Measurements from ENCODE around the gene VAT1L. TPM values are rescaled to one million over a fixed set of nuclear protein-coding genes. Genes with fewer than 3 reads are reported as not detected.

Gene VAT1L
- total RNA-seq, 1 experiment from 2014 or later, result not detected

DNA sequence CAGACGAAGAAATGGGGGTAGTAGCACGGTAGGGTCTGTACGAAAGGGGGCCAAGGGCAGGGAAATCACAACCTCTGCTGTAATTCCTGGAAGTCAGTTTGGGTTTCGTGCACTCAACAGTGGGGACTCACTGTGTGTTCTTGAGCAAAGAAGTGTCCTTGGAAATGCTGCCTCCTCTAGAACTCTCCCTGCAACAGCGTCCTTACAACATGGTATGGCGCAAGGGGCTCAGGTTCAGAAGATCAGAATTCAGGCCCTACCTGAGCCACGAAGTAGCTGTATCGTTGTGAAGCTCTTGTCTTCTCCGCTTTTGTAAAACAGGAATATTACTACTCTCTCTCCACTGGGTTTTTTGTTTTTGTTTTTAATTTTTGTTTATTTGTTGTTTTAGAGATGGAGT lies 127.7 kb downstream of the VAT1L start:
- H3K27ac Mint-ChIP-seq (ENCODE audit: unreplicated experiment), result no peak overlapping the region
- intact Hi-C loops (cut with micrococcal nuclease; ENCODE audit: unreplicated experiment), result no loop called here
- H3K4me1 Mint-ChIP-seq (ENCODE audit: low read depth, unreplicated experiment), result no peaks in the 10 kb centered on the region
- no peak for DNase-seq
- H3K9me3 Mint-ChIP-seq (ENCODE audit: low read depth, unreplicated experiment), result no peaks in the 10 kb centered on the region
- H3K27me3 Mint-ChIP-seq (ENCODE audit: unreplicated experiment), result peaks cover 46% of the 10 kb centered on the region
- no TSS peak for BruUV-seq (replicated peaks)
- TF ChIP-seq CTCF (IDR thresholded peaks at IDR 0.05; ENCODE audit: unreplicated experiment), result no peak
- CTCF ChIA-PET, result no interaction called here
- H3K36me3 Mint-ChIP-seq (ENCODE audit: insufficient read depth, unreplicated experiment), result no peaks in the 10 kb centered on the region
- no peak overlapping the region for H3K4me3 Mint-ChIP-seq (ENCODE audit: low read depth, unreplicated experiment)

- DNase-seq, result no peak
- Mint-ChIP-seq H3K36me3 (ENCODE audit: insufficient read depth, unreplicated experiment) (no peaks in the 10 kb centered on the region), H3K27me3 (ENCODE audit: unreplicated experiment) (peaks cover 46% of the 10 kb centered on the region), H3K4me1 (ENCODE audit: low read depth, unreplicated experiment) (no peaks in the 10 kb centered on the region), H3K9me3 (ENCODE audit: low read depth, unreplicated experiment) (no peaks in the 10 kb centered on the region), H3K27ac (ENCODE audit: unreplicated experiment) (no peak overlapping the region), H3K4me3 (ENCODE audit: low read depth, unreplicated experiment) (no peak overlapping the region)
- CTCF ChIA-PET, result interaction anchor here (1.1 kb wide), 1 partner anchor 8 kb away, joined by 3 read pairs; no protein-coding TSS in a partner anchor
- intact Hi-C loops (cut with micrococcal nuclease; ENCODE audit: unreplicated experiment), result no loop called here
- TF ChIP-seq CTCF (IDR thresholded peaks at IDR 0.05; ENCODE audit: unreplicated experiment), result no peak
- BruUV-seq (replicated peaks), result no TSS peak
Observed at GRCh38 chr16:77917971-77918370, 129.6 kb downstream of the VAT1L start.

- no peak overlapping the region for H3K27ac Mint-ChIP-seq (ENCODE audit: unreplicated experiment)
- no peak overlapping the region for H3K4me3 Mint-ChIP-seq (ENCODE audit: low read depth, unreplicated experiment)
- no peaks in the 10 kb centered on the region for H3K9me3 Mint-ChIP-seq (ENCODE audit: low read depth, unreplicated experiment)
- no TSS peak for BruUV-seq (replicated peaks)
- DNase-seq, result no peak
- CTCF ChIA-PET, result interaction anchor here (0.6 to 1.1 kb wide), 2 partner anchors 10 to 105 kb away, joined by 3 read pairs; no protein-coding TSS in a partner anchor
- intact Hi-C loops (cut with micrococcal nuclease; ENCODE audit: unreplicated experiment), result no loop called here
- no peak for TF ChIP-seq CTCF (IDR thresholded peaks at IDR 0.05; ENCODE audit: unreplicated experiment)
- H3K27me3 Mint-ChIP-seq (ENCODE audit: unreplicated experiment), result peaks cover 52% of the 10 kb centered on the region
- no peaks in the 10 kb centered on the region for H3K4me1 Mint-ChIP-seq (ENCODE audit: low read depth, unreplicated experiment)
- H3K36me3 Mint-ChIP-seq (ENCODE audit: insufficient read depth, unreplicated experiment), result no peaks in the 10 kb centered on the region
Observed at GRCh38 chr16:77918809-77919707, 130.7 kb downstream of the VAT1L start.

DNA sequence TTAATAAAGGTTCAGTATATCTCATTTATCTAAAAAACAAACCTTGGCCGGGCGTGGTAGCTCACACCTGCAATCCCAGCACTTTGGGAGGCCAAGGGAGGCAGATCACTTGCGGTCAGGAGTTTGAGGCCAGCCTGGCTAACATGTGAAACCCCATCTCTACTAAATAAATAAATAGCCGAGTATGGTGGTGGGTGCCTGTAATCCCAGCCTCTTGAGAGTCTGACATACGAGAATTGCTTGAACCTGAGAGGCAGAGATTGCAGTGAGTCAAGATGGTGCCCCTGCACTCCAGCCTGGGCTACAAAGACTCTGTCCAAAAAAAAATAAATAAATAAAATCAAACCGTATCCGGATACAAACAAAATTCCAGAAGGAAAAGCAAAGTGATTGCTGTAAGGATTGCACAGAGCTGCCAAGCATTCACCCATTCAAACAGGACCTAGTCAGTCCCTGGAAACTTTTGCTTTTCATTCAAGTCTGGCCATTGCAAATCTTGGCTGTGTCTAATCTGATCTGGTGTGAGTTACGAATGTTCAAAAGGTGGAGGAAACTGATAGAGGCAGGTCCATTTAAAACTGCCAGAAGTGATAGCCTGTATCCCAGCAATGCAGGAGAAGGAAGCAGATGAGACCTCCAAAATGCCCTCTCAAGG lies 131.5 kb downstream of the VAT1L start:
- CTCF ChIA-PET, result interaction anchor here (0.6 kb wide), 2 partner anchors 104 to 968 kb away, joined by 3 read pairs; no protein-coding TSS in a partner anchor
- no peaks in the 10 kb centered on the region for H3K36me3 Mint-ChIP-seq (ENCODE audit: insufficient read depth, unreplicated experiment)
- no peaks in the 10 kb centered on the region for H3K9me3 Mint-ChIP-seq (ENCODE audit: low read depth, unreplicated experiment)
- peaks cover 60% of the 10 kb centered on the region for H3K27me3 Mint-ChIP-seq (ENCODE audit: unreplicated experiment)
- DNase-seq, result no peak
- TF ChIP-seq CTCF (IDR thresholded peaks at IDR 0.05; ENCODE audit: unreplicated experiment), result no peak
- H3K4me1 Mint-ChIP-seq (ENCODE audit: low read depth, unreplicated experiment), result no peaks in the 10 kb centered on the region
- BruUV-seq (replicated peaks), result no TSS peak
- H3K4me3 Mint-ChIP-seq (ENCODE audit: low read depth, unreplicated experiment), result no peak overlapping the region
- intact Hi-C loops (cut with micrococcal nuclease; ENCODE audit: unreplicated experiment), result no loop called here
- no peak overlapping the region for H3K27ac Mint-ChIP-seq (ENCODE audit: unreplicated experiment)
